ENCODE measurements around the gene EHF. TPM values are rescaled to one million over a fixed set of nuclear protein-coding genes. Genes with fewer than 3 reads are reported as not detected.

The EHF gene
- total and polyA plus RNA-seq, 9 of the 15 experiments (the other 6 are each of a cell fraction or from before 2014, with no cell fraction given), result 0.04 to 0.54 (median 0.37) TPM

DNA sequence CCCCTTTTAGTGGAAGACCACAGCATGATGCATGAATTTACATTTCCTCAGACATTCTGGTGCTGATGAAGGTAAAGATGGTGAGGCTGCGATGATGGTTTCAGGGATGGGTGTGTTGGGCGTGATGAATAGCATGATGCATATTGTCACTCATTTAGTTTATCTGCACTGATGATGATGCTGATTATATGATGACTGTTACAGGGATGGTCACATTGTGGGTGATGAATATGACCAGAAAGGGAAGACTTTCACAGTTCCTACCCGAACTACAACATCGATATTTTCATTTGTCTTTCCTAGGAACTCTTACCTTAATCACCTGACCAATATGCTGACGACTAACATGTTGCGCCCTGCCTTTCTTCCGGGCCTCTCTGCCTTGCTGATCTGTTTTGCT is 47.4 kb upstream of the EHF start:
- H3K36me3 ChIP-seq (ENCODE audit: control insufficient read depth, insufficient read depth, low read length), result no peaks in the 10 kb centered on the region
- no peaks in the 10 kb centered on the region; the same call in 1 of the 2 replicates for H4K20me1 ChIP-seq (replicated peaks; ENCODE audit: control insufficient read depth, insufficient read depth, low read length)
- WGBS (ENCODE audit: insufficient coverage, low coverage, missing lambda C conversion rate), result 23% methylated on average over 7 of the region's 7 CpGs
- no peaks in the 10 kb centered on the region for H3K9me1 ChIP-seq (ENCODE audit: control insufficient read depth, insufficient read depth, low read length)
- H3K9ac ChIP-seq (ENCODE audit: insufficient read depth in 1 of 2, low read depth in 2 of 2, low read length in 2 of 2), result no peak overlapping the region
- ChIA-PET CTCF (ENCODE audit: low intra/inter-chr PET ratio) (no interaction called here), POLR2A (no interaction called here)
- no peaks in the 10 kb centered on the region for H3K9me3 ChIP-seq (replicated peaks; ENCODE audit: control insufficient read depth, insufficient read depth, low read depth, low read length)
- H3K27ac ChIP-seq (ENCODE audit: extremely low read depth, low read depth, low read length), result no peak overlapping the region
- in situ Hi-C loops (cut with MboI), result no loop called here
- no peak for FAIRE-seq
- no peak overlapping the region for H2AFZ ChIP-seq (ENCODE audit: low read depth, low read length)
- no peak overlapping the region for H3K4me3 ChIP-seq
- DNase-seq (ENCODE audit: extremely low read depth in 1 of 4, low spot score in 3 of 4), result no peak
- H3K79me2 ChIP-seq (ENCODE audit: control insufficient read depth, insufficient read depth, low read length), result no peaks in the 10 kb centered on the region
- ATAC-seq, result no peak
- H3K4me1 ChIP-seq (replicated peaks in 1 of 2; ENCODE audit: control insufficient read depth in 2 of 2, insufficient read depth in 2 of 2, low read length in 2 of 2), result no peaks in the 10 kb centered on the region
- no peak overlapping the region for H3K4me2 ChIP-seq (ENCODE audit: insufficient read depth, low read length)
- no peak for TF ChIP-seq FOXM1 (IDR thresholded peaks at IDR 0.05; ENCODE audit: low read depth)
- TF ChIP-seq FOXM1 (CRISPR knock-in tag; IDR thresholded peaks at IDR 0.05; ENCODE audit: low read depth), result no peak
- TF ChIP-seq FOSL1 (tag; conservative IDR thresholded peaks at IDR 0.05), result peak; percentile 30
- no TSS peak for BruUV-seq (replicated peaks)
- peaks cover 4 to 21% of the 10 kb centered on the region in 2 experiments; a peak in 2 of 5 replicates for H3K27me3 ChIP-seq (ENCODE audit: control insufficient read depth in 2 of 2, insufficient read depth in 2 of 2, low read length in 2 of 2)
- intact Hi-C loops (cut with micrococcal nuclease), result no loop called here

DNA sequence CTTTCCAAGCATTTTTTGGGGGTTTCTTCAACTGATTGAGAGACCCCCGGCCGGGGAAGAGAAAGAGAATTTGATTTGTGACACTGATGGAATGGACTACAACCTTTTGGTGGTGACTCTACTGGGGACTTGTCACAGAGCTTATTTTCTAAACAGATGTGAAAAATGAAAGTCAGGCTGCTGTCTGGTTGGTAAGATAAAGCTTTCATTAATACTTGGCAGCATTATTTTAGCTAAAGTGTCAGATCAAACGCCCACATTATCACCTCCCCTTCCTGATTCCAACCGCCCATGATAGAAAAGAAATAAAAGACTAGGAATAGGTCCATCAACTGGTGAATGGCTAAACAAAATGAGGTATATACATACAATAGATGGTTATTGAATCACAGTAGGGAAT is 45.6 kb upstream of the EHF start:
- no peak for ATAC-seq
- Histone ChIP-seq H3K4me2 (ENCODE audit: insufficient read depth, low read length) (no peak overlapping the region), H3K36me3 (ENCODE audit: control insufficient read depth, insufficient read depth, low read length) (no peaks in the 10 kb centered on the region), H3K79me2 (ENCODE audit: control insufficient read depth, insufficient read depth, low read length) (no peaks in the 10 kb centered on the region), H3K4me3 (no peak overlapping the region), H3K9ac (ENCODE audit: insufficient read depth in 1 of 2, low read depth in 2 of 2, low read length in 2 of 2) (no peak overlapping the region), H2AFZ (ENCODE audit: low read depth, low read length) (no peak overlapping the region), H3K9me1 (ENCODE audit: control insufficient read depth, insufficient read depth, low read length) (no peaks in the 10 kb centered on the region), H3K9me3 (replicated peaks; ENCODE audit: control insufficient read depth, insufficient read depth, low read depth, low read length) (no peaks in the 10 kb centered on the region), H3K4me1 (replicated peaks in 1 of 2; ENCODE audit: control insufficient read depth in 2 of 2, insufficient read depth in 2 of 2, low read length in 2 of 2) (no peaks in the 10 kb centered on the region), H3K27me3 (ENCODE audit: control insufficient read depth in 2 of 2, insufficient read depth in 2 of 2, low read length in 2 of 2) (peaks cover 4 to 19% of the 10 kb centered on the region in 2 experiments; a peak in 2 of 5 replicates), H3K27ac (ENCODE audit: extremely low read depth, low read depth, low read length) (no peak overlapping the region), H4K20me1 (replicated peaks; ENCODE audit: control insufficient read depth, insufficient read depth, low read length) (no peaks in the 10 kb centered on the region; the same call in 1 of the 2 replicates)
- in situ Hi-C loops (cut with MboI), result no loop called here
- BruUV-seq (replicated peaks), result no TSS peak
- intact Hi-C loops (cut with micrococcal nuclease), result no loop called here
- ChIA-PET POLR2A (no interaction called here), CTCF (ENCODE audit: low intra/inter-chr PET ratio) (no interaction called here)
- DNase-seq (ENCODE audit: extremely low read depth in 1 of 4, low spot score in 3 of 4), result no peak
- 2% methylated on average over 4 of the region's 4 CpGs for WGBS (ENCODE audit: insufficient coverage, low coverage, missing lambda C conversion rate)
- no peak for FAIRE-seq
- TF ChIP-seq CC2D1A (IDR thresholded peaks at IDR 0.05) (no peak), NR2F6 (CRISPR knock-in tag; IDR thresholded peaks at IDR 0.05) (no peak), ADNP (tag; IDR thresholded peaks at IDR 0.05) (no peak), STAT5A (IDR thresholded peaks at IDR 0.05; ENCODE audit: borderline replicate concordance, low read length) (no peak), ZNF239 (CRISPR knock-in tag; IDR thresholded peaks at IDR 0.05) (no peak), HMGN3 (IDR thresholded peaks at IDR 0.05; ENCODE audit: borderline replicate concordance, extremely low read depth, insufficient read length, low read depth, low read length) (no peak), MBD2 (IDR thresholded peaks at IDR 0.05; ENCODE audit: borderline replicate concordance, low read depth) (no peak), CREB1 (IDR thresholded peaks at IDR 0.05) (no peak), CREB1 (CRISPR knock-in tag; IDR thresholded peaks at IDR 0.05) (no peak), SMAD2 (IDR thresholded peaks at IDR 0.05; ENCODE audit: low read depth, low read length) (no peak), RFX5 (IDR thresholded peaks at IDR 0.05; ENCODE audit: low read depth, low read length) (no peak)
- TF ChIP-seq, protein P1, sequence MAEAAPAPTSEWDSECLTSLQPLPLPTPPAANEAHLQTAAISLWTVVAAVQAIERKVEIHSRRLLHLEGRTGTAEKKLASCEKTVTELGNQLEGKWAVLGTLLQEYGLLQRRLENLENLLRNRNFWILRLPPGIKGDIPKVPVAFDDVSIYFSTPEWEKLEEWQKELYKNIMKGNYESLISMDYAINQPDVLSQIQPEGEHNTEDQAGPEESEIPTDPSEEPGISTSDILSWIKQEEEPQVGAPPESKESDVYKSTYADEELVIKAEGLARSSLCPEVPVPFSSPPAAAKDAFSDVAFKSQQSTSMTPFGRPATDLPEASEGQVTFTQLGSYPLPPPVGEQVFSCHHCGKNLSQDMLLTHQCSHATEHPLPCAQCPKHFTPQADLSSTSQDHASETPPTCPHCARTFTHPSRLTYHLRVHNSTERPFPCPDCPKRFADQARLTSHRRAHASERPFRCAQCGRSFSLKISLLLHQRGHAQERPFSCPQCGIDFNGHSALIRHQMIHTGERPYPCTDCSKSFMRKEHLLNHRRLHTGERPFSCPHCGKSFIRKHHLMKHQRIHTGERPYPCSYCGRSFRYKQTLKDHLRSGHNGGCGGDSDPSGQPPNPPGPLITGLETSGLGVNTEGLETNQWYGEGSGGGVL (CRISPR knock-in tag; IDR thresholded peaks at IDR 0.05), result no peak
- TF ChIP-seq, protein P2, sequence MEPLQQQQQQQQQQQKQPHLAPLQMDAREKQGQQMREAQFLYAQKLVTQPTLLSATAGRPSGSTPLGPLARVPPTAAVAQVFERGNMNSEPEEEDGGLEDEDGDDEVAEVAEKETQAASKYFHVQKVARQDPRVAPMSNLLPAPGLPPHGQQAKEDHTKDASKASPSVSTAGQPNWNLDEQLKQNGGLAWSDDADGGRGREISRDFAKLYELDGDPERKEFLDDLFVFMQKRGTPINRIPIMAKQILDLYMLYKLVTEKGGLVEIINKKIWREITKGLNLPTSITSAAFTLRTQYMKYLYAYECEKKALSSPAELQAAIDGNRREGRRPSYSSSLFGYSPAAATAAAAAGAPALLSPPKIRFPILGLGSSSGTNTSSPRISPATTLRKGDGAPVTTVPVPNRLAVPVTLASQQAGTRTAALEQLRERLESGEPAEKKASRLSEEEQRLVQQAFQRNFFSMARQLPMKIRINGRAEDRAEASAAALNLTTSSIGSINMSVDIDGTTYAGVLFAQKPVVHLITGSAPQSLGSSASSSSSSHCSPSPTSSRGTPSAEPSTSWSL (CRISPR knock-in tag; IDR thresholded peaks at IDR 0.05; ENCODE audit: borderline replicate concordance), result no peak

Measured in K562 (cell line).